ENCODE measurements around the gene ANKRD52. TPM values are rescaled to one million over a fixed set of nuclear protein-coding genes. Genes with fewer than 3 reads are reported as not detected.

ANKRD52 gene
- total and polyA plus RNA-seq, 10 of the 15 experiments (the other 5 are each of a cell fraction or from before 2014, with no cell fraction given): 0.90 to 55.3 (median 16.1) TPM

GRCh38 chr12:56231184-56231582, 27.0 kb downstream of the ANKRD52 start:
- ChIA-PET RAD21 (ENCODE audit: unreplicated experiment) (interaction anchor here (1.7 kb wide), 1 partner anchor 25 kb away, joined by 6 read pairs; no protein-coding TSS in a partner anchor), SMC1A (ENCODE audit: uncharacterized antibody, unreplicated experiment) (interaction anchor here (1.0 kb wide), 1 partner anchor 10 kb away, joined by 3 read pairs; no protein-coding TSS in a partner anchor), POLR2A (no interaction called here), CTCF (interaction anchor here (0.7 to 0.9 kb wide), 2 partner anchors 17 to 28 kb away, joined by 3 read pairs; no protein-coding TSS in a partner anchor)
- Histone ChIP-seq H3K27ac (ENCODE audit: control insufficient read depth, insufficient read depth) (no peak overlapping the region), H3K36me3 (ENCODE audit: control insufficient read depth in 2 of 2, insufficient read depth in 2 of 2, low read length in 1 of 2) (peaks cover 0 to 2% of the 10 kb centered on the region in 2 experiments; a peak in 2 of 4 replicates), H2AFZ (ENCODE audit: control insufficient read depth, low read depth, low read length) (no peak overlapping the region), H3K9me3 (replicated peaks; ENCODE audit: control insufficient read depth, insufficient read depth, low read length) (no peaks in the 10 kb centered on the region), H3K4me3 (no peak overlapping the region), H3K79me2 (ENCODE audit: control insufficient read depth, insufficient read depth, low read length) (no peaks in the 10 kb centered on the region), H3K4me1 (ENCODE audit: control insufficient read depth, insufficient read depth, low read length) (no peaks in the 10 kb centered on the region), H3K9ac (ENCODE audit: control insufficient read depth, insufficient read depth, low read length) (no peak overlapping the region), H4K20me1 (ENCODE audit: control insufficient read depth, insufficient read depth) (no peaks in the 10 kb centered on the region), H3K4me2 (ENCODE audit: control insufficient read depth, insufficient read depth) (no peak overlapping the region), H3K27me3 (replicated peaks in 1 of 2; ENCODE audit: control insufficient read depth in 2 of 2, insufficient read depth in 2 of 2, low read length in 1 of 2) (no peaks in the 10 kb centered on the region)
- ATAC-seq (no peak), FAIRE-seq (no peak), DNase-seq (ENCODE audit: low read depth, low spot score) (no peak)
- TF ChIP-seq SMAD5 (IDR thresholded peaks at IDR 0.05; ENCODE audit: low read depth) (no peak), USF1 (IDR thresholded peaks at IDR 0.05; ENCODE audit: borderline replicate concordance, extremely low read length, insufficient read depth, low read depth, low read length) (no peak), NRF1 (conservative IDR thresholded peaks at IDR 0.05; ENCODE audit: low read depth, low read length) (no peak), NR2C2 (IDR thresholded peaks at IDR 0.05; ENCODE audit: borderline replicate concordance, control insufficient read depth, insufficient read length, low read depth) (no peak), SREBF2 (IDR thresholded peaks at IDR 0.05; ENCODE audit: low read length) (no peak), NR2C1 (IDR thresholded peaks at IDR 0.05) (no peak), HDAC2 (IDR thresholded peaks at IDR 0.05) (no peak), SP1 (IDR thresholded peaks at IDR 0.05; ENCODE audit: low read depth, low read length) (no peak), MAX (IDR thresholded peaks at IDR 0.05; ENCODE audit: low read depth, low read length) (no peak), TCF7 (IDR thresholded peaks at IDR 0.05; ENCODE audit: borderline replicate concordance) (no peak), IRF3 (IDR thresholded peaks at IDR 0.05) (no peak), MEF2A (IDR thresholded peaks at IDR 0.05; ENCODE audit: insufficient read depth, low read depth, low read length) (no peak)
- TF ChIP-seq, protein P1, sequence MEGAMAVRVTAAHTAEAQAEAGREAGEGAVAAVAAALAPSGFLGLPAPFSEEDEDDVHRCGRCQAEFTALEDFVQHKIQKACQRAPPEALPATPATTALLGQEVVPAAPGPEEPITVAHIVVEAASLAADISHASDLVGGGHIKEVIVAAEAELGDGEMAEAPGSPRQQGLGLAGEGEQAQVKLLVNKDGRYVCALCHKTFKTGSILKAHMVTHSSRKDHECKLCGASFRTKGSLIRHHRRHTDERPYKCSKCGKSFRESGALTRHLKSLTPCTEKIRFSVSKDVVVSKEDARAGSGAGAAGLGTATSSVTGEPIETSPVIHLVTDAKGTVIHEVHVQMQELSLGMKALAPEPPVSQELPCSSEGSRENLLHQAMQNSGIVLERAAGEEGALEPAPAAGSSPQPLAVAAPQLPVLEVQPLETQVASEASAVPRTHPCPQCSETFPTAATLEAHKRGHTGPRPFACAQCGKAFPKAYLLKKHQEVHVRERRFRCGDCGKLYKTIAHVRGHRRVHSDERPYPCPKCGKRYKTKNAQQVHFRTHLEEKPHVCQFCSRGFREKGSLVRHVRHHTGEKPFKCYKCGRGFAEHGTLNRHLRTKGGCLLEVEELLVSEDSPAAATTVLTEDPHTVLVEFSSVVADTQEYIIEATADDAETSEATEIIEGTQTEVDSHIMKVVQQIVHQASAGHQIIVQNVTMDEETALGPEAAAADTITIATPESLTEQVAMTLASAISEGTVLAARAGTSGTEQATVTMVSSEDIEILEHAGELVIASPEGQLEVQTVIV (IDR thresholded peaks at IDR 0.05; ENCODE audit: borderline replicate concordance, partially characterized antibody): no peak
- intact Hi-C loops (cut with micrococcal nuclease; ENCODE audit: unreplicated experiment) (no loop called here), in situ Hi-C loops (cut with MboI) (no loop called here)
- BruUV-seq (replicated peaks): no TSS peak
- WGBS (ENCODE audit: insufficient coverage, insufficient replicate concordance, low lambda C conversion rate, missing lambda C conversion rate): 71% methylated on average over 11 of the region's 11 CpGs

All from GM12878 (cell line).